ENCODE measurements around the gene LRMDA.

DNA sequence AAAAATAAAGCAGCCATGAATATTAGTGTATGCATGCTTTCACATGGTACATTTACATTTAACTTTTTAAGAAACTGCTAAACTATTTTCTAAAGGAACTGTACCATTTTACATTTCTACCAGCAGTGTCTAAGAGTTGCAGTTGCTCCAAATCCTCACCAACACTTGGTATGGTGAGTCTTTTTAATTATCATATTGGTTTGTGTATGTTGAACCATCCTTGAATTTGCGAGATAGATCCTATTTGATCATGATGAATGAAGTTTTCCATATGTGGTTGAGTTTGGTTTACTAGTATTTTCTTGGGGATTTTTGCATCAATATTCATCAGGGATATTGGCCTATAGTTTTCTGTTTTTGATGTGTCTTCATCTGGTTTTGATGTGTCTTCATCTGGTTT is 1057.2 kb downstream of the LRMDA start:
- TF ChIP-seq POLR2A (IDR thresholded peaks at IDR 0.05) = no peak
- TF ChIP-seq, protein P1, sequence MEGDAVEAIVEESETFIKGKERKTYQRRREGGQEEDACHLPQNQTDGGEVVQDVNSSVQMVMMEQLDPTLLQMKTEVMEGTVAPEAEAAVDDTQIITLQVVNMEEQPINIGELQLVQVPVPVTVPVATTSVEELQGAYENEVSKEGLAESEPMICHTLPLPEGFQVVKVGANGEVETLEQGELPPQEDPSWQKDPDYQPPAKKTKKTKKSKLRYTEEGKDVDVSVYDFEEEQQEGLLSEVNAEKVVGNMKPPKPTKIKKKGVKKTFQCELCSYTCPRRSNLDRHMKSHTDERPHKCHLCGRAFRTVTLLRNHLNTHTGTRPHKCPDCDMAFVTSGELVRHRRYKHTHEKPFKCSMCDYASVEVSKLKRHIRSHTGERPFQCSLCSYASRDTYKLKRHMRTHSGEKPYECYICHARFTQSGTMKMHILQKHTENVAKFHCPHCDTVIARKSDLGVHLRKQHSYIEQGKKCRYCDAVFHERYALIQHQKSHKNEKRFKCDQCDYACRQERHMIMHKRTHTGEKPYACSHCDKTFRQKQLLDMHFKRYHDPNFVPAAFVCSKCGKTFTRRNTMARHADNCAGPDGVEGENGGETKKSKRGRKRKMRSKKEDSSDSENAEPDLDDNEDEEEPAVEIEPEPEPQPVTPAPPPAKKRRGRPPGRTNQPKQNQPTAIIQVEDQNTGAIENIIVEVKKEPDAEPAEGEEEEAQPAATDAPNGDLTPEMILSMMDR (IDR thresholded peaks at IDR 0.05) = no peak

Measured in body of pancreas (tissue), 4 donors.